Parathyroid adenoma (tissue), 2 donors: ENCODE data around the gene KIF26A.
A peak's percentile ranks its signal among the peaks of the same experiment; 100 is the strongest.

Experiments used
- H2AFZ ChIP-seq: fragments of 300-600 bp; sonication (generic); one replicate; pipeline ENCODE4 v1.7.0; 2017; ENCODE audit warnings: antibody characterized with exemption, mild to moderate bottlenecking
- H3K27ac ChIP-seq: fragments of 300-600 bp; sonication (generic); one replicate; pipeline ENCODE4 v1.7.0; 2017
- H3K27me3 ChIP-seq: fragments of 300-600 bp; sonication (generic); one replicate; pipeline ENCODE4 v1.7.0; 2017; ENCODE audit warnings: low read length; ENCODE audit not compliant: control insufficient read depth, insufficient read depth
- H3K36me3 ChIP-seq: fragments of 300-600 bp; sonication (generic); one replicate; pipeline ENCODE4 v1.7.0; 2017; ENCODE audit warnings: low read length; ENCODE audit not compliant: control insufficient read depth, insufficient read depth
- H3K4me1 ChIP-seq: fragments of 300-600 bp; sonication (generic); one replicate; pipeline ENCODE4 v1.7.0; 2017; ENCODE audit warnings: control low read depth
- H3K4me2 ChIP-seq: fragments of 300-600 bp; sonication (generic); one replicate; pipeline ENCODE4 v1.7.0; 2017; ENCODE audit warnings: low read length
- H3K4me3 ChIP-seq: fragments of 300-600 bp; sonication (generic); one replicate; pipeline ENCODE4 v1.7.0; 2017; ENCODE audit warnings: low read depth, low read length
- H3K79me2 ChIP-seq: fragments of 300-600 bp; sonication (generic); one replicate; pipeline ENCODE4 v1.7.0; 2017; ENCODE audit warnings: control low read depth
- H3K9ac ChIP-seq: fragments of 300-600 bp; sonication (generic); one replicate; pipeline ENCODE4 v1.7.0; 2017; ENCODE audit warnings: mild to moderate bottlenecking
- H3K9me3 ChIP-seq: fragments of 300-600 bp; sonication (generic); one replicate; pipeline ENCODE4 v1.7.0; 2017; ENCODE audit warnings: low read length; ENCODE audit not compliant: control insufficient read depth
- TF ChIP-seq, protein P1 (sequence below): fragments of 300-600 bp; sonication (generic); IDR thresholded peaks from one replicate; pipeline ENCODE4 v1.7.0; 2017; ENCODE audit warnings: antibody characterized with exemption, mild to moderate bottlenecking
- donor health status: primary hyperparathyroidism.

KIF26A gene

DNA sequence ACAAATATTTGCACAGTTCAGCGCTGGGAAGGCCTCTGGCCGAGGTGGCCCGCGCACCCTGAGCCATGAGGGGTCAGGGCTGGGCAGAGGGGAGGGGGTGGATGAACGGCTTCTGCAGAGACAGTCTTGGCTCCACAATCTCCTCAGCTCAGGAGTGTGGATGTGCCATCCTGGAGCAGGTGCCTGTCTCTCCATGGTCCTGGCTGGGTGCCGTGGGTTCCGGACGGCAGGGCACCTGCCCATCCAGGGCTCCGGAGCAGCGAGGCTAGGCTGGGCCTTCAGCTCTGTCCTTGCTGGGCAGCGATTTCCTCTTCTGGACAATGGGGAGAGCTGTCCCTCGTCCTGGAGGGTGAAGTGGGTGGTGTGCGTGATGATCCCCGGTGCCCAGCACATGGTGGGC is 55.6 kb downstream of the KIF26A start:
- Histone ChIP-seq H3K9me3 (no peaks in the 10 kb centered on the region), H3K79me2 (no peaks in the 10 kb centered on the region), H3K27me3 (no peaks in the 10 kb centered on the region), H3K27ac (no peak overlapping the region), H3K4me3 (no peak overlapping the region), H3K9ac (no peak overlapping the region), H3K36me3 (no peaks in the 10 kb centered on the region), H3K4me2 (no peak overlapping the region), H2AFZ (no peak overlapping the region), H3K4me1 (no peaks in the 10 kb centered on the region)
- TF ChIP-seq, protein P1, sequence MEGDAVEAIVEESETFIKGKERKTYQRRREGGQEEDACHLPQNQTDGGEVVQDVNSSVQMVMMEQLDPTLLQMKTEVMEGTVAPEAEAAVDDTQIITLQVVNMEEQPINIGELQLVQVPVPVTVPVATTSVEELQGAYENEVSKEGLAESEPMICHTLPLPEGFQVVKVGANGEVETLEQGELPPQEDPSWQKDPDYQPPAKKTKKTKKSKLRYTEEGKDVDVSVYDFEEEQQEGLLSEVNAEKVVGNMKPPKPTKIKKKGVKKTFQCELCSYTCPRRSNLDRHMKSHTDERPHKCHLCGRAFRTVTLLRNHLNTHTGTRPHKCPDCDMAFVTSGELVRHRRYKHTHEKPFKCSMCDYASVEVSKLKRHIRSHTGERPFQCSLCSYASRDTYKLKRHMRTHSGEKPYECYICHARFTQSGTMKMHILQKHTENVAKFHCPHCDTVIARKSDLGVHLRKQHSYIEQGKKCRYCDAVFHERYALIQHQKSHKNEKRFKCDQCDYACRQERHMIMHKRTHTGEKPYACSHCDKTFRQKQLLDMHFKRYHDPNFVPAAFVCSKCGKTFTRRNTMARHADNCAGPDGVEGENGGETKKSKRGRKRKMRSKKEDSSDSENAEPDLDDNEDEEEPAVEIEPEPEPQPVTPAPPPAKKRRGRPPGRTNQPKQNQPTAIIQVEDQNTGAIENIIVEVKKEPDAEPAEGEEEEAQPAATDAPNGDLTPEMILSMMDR = no peak

DNA sequence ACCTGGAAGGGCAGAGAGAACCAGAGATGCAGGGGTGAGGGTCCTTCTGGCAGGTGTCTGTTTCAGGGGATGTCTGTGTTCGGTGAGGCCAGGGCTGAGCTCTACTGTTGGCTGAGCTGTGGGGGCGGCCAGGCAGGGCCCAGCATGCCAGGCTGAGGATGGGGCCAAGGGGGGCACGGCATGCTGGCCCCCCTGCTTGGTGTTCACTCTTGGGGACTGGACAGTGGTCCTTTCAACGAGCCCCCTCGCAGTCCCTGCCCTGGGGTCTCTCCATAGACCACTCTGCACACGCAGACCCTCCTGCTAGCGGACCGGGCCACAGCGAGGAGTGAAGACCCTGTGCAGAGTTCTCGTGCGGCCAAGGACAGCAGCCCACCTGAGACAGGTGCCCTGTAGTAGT is 56.3 kb downstream of the KIF26A start:
- Histone ChIP-seq H3K36me3 (no peaks in the 10 kb centered on the region), H3K9me3 (no peaks in the 10 kb centered on the region), H3K4me3 (no peak overlapping the region), H3K4me2 (no peak overlapping the region), H3K79me2 (no peaks in the 10 kb centered on the region), H2AFZ (no peak overlapping the region), H3K4me1 (no peaks in the 10 kb centered on the region), H3K27ac (no peak overlapping the region), H3K27me3 (no peaks in the 10 kb centered on the region), H3K9ac (no peak overlapping the region)
- TF ChIP-seq, protein P1 = no peak

DNA sequence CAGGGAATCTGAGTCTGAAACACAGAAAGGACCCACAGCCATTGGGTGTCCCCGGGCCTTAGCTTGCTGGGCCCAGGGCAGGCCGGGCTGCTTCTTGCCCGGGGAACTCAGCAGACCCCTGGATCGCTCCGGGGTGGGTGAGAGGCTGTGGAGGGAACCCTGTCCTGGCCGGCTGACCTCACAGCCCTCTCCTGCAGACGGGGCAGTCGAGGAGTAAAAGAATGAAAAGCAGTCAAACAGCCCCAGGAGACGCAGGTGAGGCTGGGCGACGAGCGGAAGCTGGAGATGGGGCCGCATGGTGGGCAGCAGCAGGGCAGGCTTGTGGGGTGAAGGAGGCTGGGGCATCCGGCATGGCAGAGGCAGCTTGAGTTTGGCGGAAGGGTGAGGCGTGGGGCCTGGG is 57.0 kb downstream of the KIF26A start:
- Histone ChIP-seq H3K9me3 (no peaks in the 10 kb centered on the region), H3K27ac (no peak overlapping the region), H3K4me3 (no peak overlapping the region), H3K27me3 (no peaks in the 10 kb centered on the region), H3K4me1 (no peaks in the 10 kb centered on the region), H3K9ac (no peak overlapping the region), H2AFZ (no peak overlapping the region), H3K36me3 (no peaks in the 10 kb centered on the region), H3K4me2 (no peak overlapping the region), H3K79me2 (no peaks in the 10 kb centered on the region)
- TF ChIP-seq, protein P1 = no peak

DNA sequence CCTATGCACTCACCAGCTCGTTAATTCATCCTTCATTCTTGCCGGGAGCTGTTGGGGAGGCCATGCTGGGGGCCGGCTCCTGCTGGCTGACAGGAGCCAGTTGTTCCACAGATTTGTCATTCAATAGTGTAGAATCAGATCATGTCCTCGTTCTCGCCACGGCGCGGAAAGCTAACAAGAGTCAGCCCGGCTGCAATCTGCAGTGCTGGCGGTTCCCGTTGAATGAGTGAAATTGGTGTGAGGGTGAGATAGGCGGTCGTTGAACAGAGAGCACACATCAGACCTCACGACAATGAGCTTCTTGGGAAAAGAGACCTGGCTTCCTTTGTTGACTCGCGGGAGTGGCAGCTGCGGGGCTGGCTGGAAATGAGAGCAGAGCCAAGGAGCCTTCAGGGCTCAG is 57.5 kb downstream of the KIF26A start:
- Histone ChIP-seq H3K4me3 (no peak overlapping the region), H3K4me2 (peak overlapping the region; percentile 31), H2AFZ (peak overlapping the region; percentile 15), H3K27ac (no peak overlapping the region), H3K9me3 (no peaks in the 10 kb centered on the region), H3K79me2 (no peaks in the 10 kb centered on the region), H3K4me1 (no peaks in the 10 kb centered on the region), H3K9ac (no peak overlapping the region), H3K36me3 (no peaks in the 10 kb centered on the region), H3K27me3 (no peaks in the 10 kb centered on the region)
- TF ChIP-seq, protein P1 = no peak

DNA sequence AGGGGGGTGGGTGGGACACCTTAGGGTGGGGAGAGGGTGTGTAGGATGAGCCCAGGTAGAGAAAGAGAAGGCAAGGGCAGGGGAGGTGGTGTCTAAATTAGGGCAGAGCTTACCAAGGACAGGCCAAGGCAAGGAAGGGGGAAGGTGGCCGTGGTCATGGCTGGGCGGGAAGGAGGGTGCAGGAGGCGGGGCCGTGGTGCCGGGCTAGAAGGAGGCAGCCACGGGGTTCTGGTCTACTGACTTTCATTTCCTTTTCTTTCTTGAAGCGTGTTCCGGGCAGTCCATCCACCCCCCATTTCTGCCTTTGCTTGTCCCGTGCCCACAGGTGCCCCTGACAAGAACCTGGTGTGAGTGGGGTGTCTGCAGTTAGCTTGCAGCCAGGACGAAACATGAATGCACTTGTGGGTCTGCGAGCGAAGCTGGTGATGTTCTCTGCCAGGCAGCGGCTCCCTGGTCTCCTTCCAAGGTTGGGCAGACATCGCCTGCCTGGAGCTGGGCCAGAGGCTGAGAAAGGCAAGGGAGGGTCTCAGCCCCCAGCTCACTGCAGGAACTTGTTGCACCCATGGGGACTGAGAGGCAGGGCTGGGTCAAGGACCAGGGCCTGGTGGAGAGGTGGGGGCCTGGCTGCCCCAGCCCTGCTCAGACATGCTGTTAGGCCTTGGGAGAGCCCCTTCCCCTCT is 58.2 kb downstream of the KIF26A start:
- Histone ChIP-seq H3K79me2 (no peaks in the 10 kb centered on the region), H3K4me1 (no peaks in the 10 kb centered on the region), H3K36me3 (no peaks in the 10 kb centered on the region), H3K4me2 (peak overlapping the region; percentile 31), H3K4me3 (peak overlapping the region; percentile 13), H3K9me3 (no peaks in the 10 kb centered on the region), H3K9ac (no peak overlapping the region), H2AFZ (no peak overlapping the region), H3K27me3 (no peaks in the 10 kb centered on the region), H3K27ac (no peak overlapping the region)
- TF ChIP-seq, protein P1 = no peak
